GM12801 (cell line): ENCODE results near the gene RPS27.

ENCODE experiments used
- CTCF ChIP-seq: IDR thresholded peaks from one replicate; pipeline ENCODE4 v1.5.1; 2011; ENCODE audit warnings: control low read depth; ENCODE audit not compliant: insufficient read length; ENCODE audit errors: extremely low read depth

Gene RPS27

GRCh38 chr1:153973071-153973470, 17.5 kb upstream of the RPS27 start:
- no peak for TF ChIP-seq CTCF

- TF ChIP-seq CTCF: no peak
These were observed 17.0 kb upstream of the RPS27 start for GRCh38 chr1:153973525-153973924.

- TF ChIP-seq CTCF: no peak
These were observed 13.7 kb upstream of the RPS27 start for GRCh38 chr1:153976819-153977249.

- TF ChIP-seq CTCF: no peak
These were observed 13.0 kb upstream of the RPS27 start, which contains the start of gene JTB for GRCh38 chr1:153977250-153978240. JTB (minus strand) TSS chr1:153977674; CDS start chr1:153977252, 422 bp downstream.

GRCh38 chr1:153978274-153978909, 12.2 kb upstream of the RPS27 start:
- no peak for TF ChIP-seq CTCF

GRCh38 chr1:153984123-153984894, 6.3 kb upstream of the RPS27 start:
- no peak for TF ChIP-seq CTCF
